HG03520 (cell line): ENCODE results near the gene RC3H2.

Experiments used
- ATAC-seq: cut with Tn5 transposase; IDR thresholded peaks from one replicate; pipeline ENCODE4 v1.9.1; 2021; ENCODE audit warnings: mild to moderate bottlenecking, moderate library complexity; ENCODE audit not compliant: unreplicated experiment

RC3H2 gene, protein sequence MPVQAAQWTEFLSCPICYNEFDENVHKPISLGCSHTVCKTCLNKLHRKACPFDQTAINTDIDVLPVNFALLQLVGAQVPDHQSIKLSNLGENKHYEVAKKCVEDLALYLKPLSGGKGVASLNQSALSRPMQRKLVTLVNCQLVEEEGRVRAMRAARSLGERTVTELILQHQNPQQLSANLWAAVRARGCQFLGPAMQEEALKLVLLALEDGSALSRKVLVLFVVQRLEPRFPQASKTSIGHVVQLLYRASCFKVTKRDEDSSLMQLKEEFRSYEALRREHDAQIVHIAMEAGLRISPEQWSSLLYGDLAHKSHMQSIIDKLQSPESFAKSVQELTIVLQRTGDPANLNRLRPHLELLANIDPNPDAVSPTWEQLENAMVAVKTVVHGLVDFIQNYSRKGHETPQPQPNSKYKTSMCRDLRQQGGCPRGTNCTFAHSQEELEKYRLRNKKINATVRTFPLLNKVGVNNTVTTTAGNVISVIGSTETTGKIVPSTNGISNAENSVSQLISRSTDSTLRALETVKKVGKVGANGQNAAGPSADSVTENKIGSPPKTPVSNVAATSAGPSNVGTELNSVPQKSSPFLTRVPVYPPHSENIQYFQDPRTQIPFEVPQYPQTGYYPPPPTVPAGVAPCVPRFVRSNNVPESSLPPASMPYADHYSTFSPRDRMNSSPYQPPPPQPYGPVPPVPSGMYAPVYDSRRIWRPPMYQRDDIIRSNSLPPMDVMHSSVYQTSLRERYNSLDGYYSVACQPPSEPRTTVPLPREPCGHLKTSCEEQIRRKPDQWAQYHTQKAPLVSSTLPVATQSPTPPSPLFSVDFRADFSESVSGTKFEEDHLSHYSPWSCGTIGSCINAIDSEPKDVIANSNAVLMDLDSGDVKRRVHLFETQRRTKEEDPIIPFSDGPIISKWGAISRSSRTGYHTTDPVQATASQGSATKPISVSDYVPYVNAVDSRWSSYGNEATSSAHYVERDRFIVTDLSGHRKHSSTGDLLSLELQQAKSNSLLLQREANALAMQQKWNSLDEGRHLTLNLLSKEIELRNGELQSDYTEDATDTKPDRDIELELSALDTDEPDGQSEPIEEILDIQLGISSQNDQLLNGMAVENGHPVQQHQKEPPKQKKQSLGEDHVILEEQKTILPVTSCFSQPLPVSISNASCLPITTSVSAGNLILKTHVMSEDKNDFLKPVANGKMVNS

DNA sequence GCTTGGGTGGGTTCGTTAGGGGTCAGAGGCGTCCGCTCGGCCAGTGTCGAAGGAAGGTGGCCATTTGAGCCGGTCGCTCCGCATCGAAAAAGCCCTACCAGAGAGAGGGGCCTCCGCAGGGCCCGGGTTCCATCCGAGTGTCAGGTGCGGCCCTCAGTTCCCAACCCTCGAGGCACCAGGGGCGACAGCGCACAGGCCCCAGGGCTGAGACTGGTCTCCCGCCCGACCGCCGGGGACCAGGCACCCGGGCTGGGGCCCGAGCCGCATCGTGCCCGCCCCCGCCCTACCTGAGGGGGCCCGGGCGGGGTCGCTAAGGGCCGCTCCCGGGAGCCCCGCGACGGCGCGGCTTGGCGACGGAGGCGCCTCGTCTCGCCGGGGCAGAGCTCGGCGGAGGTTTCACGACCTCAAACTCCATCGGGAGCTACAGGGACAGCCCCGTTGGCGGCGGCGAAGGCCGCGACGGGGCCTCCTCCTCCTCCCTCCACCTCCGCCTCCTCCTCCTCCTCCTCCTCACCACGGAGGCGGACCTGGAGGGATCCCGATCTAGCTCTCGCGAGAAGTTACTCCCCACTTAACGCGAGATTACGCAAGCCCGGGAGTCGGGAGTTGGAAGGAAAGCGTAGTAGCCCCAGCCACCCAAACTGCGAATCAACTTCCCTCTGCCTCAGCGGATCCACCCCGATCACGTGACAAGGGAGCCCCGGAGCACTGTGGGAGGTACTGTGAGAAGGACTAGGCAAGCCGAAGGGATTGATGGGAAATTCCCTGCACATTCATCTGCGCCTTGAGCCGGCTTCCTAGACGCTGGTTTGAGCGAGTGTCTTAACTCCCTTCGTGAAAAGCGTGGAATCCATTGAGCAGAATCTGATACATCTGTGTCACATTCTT lies at the start of gene RC3H2:
Gene RC3H2, minus strand, starts transcription at position 537 of the 888 bp plus-strand sequence. CDS start 7,850 bp downstream, outside the sequence.
- ATAC-seq, result peak; percentile 79

DNA sequence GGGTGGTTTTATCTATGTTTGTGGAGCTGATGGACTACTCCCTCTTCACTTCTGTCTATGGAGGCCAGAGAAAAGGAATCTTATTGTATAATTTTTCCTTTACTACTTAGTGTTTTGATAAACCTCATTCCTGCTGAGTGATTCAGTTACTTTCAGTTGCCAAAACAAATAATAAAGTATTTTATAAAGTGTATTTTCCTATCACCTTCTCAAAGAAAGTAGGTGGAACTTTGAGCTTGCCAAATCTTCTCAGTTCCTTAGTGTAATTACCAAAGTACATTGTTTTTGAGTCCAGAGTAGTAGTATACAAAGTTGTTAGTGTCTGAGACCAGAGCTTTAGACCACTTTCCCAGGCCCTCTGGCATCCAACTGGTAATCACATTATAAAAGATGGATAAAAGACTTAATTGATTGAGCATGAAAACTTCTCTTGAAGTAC lies 49.1 kb upstream of the RC3H2 start:
- no peak for ATAC-seq

GRCh38 chr9:122951056-122951455 lies 45.9 kb upstream of the RC3H2 start:
- ATAC-seq, result no peak

DNA sequence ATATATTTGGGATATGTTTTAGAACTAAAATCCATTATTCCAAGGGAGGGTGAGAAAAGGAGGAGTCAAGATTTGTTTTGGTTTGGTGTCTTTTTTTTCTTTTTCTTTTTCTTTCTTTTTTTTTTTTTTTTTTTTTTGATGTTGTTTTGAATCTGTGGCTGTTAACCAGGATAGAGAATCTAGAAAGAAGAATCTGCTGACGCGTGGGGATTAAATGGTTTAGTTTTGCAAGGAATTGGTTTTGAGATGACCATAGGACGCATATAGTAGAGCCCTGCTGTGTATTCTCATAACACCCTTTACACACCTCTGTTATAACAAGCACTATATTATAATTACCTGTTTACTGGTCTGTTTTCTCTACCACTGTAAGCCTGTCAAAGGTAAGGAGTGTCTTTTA lies 45.1 kb upstream of the RC3H2 start:
- no peak for ATAC-seq

- ATAC-seq, result no peak
Observed at GRCh38 chr9:122949696-122950095, 44.5 kb upstream of the RC3H2 start.

GRCh38 chr9:122948313-122948712 lies 43.2 kb upstream of the RC3H2 start:
- ATAC-seq, result no peak

GRCh38 chr9:122946461-122947005 lies 41.4 kb upstream of the RC3H2 start:
- ATAC-seq, result no peak

- no peak for ATAC-seq
Observed at GRCh38 chr9:122944960-122945888, 40.1 kb upstream of the RC3H2 start.

DNA sequence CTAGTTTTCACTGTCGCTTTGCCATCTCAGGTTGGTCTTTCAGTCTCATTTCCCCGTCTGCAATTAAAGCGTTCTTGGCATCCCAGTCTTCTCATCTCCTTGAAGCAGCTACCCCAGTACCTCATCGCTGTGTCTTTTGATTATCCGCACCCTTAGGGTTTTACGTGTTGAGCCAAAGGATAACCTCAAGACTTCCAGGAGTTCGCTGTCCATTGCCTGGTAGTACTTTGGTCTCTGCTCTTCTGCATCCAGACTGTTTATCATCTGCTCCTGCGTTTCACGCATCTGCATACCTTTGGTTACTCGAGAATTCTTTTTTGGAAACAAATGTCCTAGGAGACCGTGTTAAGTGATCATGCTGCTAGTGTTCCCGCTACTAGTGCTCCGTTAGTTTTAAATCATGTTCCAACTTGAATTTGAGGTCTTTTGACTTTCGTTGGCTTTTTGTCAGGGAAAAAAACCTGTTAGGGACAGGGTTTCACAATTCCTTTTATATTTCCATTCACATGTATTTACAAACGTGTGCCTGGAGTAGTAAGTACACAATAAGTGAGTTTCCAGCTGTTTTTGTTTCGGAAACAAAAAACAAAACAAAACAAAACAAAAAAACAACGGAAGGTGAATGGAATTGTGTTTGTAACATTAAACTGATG lies 36.5 kb upstream of the RC3H2 start:
- ATAC-seq, result no peak

DNA sequence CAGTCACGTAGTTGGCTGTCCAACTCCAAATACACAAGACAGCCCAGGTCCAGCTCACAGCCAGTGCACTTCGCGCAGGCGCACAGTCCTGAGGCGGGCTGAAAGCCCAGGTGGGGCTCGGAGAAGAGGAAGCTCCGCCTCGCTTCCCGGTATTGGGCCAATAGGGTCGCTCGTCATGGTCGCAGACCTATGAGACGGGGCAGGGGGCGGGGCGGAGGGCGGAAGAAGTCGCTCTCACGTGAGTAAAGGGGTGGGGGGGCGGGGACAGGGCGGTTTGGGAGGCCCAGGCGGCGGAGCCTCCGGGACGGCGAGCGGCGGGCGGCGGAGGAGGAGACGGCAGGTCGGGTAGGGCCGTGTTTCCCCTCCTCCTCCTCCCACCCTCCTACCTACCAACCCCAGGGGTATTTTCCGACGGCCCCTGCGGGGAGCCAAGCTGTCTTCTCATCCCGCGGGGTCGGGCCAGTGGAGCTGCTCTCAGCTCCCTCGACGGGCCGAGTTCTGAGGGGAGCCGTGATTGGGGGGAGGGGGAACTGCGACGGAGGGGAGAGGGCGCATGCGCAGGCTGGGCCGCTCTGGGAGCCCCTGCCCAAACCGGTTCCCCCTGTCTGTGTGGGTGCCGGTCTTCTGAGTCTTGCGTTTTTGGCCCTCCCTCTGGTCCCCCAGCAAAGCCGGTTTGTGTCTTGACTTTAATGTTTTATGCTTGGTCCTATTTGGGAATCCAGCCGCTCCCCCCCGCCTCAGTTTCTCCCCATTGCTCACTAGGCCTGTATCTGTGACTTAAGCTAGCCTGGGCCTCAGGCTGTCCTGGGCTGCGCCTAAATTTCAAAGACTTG lies 35.8 kb upstream of the RC3H2 start, which contains the start of gene RABGAP1:
Gene RABGAP1, plus strand, starts transcription at position 272 of the 833 bp plus-strand sequence. CDS start 16,040 bp downstream, outside the sequence.
- ATAC-seq, result peak; percentile 97

GRCh38 chr9:122940454-122940748 lies 35.2 kb upstream of the RC3H2 start:
- no peak for ATAC-seq

- ATAC-seq, result no peak
Observed at GRCh38 chr9:122939601-122940000, 34.4 kb upstream of the RC3H2 start.

DNA sequence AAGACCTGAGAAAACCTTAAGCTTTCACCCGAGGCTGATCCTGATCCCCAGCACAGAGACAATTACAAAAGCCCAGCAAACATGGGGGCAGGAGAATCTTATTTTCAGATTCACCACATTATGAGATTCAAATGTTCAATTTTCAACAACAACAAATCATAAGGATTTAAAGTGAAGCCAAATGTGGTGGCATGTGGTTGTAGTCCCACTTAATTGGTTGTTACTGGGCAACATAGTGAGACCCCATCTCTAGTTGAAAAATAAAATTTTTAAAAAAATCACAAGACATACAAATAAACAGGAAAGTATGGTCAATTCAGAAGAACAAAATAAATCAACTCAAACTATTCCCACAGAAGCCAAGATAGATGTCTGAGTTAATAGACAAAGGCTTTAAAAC lies 31.7 kb upstream of the RC3H2 start:
- no peak for ATAC-seq

GRCh38 chr9:122936464-122936863 lies 31.3 kb upstream of the RC3H2 start:
- ATAC-seq, result no peak

GRCh38 chr9:122931226-122932121 lies 26.3 kb upstream of the RC3H2 start, which contains the start of gene ZBTB26:
TSS of gene ZBTB26 (minus strand) at chr9:122931512. CDS start at chr9:122919934, 11,578 bp downstream.
- peak; percentile 93 for ATAC-seq

- no peak for ATAC-seq
Observed at GRCh38 chr9:122930541-122931225, 25.5 kb upstream of the RC3H2 start.
